Ovary (tissue), 9 donors: ENCODE results near the gene RAB31. TPM values are rescaled to one million over a fixed set of nuclear protein-coding genes. Genes with fewer than 3 reads are reported as not detected.

Experiments
- DNase-seq, 5 donors: peaks; one replicate each; pipeline ENCODE4 v3.0.0-alpha.2; 2019 to 2020
- H3K27ac ChIP-seq, 2 donors: fragments of 200-600 bp; one replicate each; pipeline versions ENCODE4 v1.5.1 to v1.8.0; 2019 to 2022
- H3K27me3 ChIP-seq: fragments of 200-600 bp; one replicate; pipeline ENCODE4 v1.8.0; 2022
- H3K36me3 ChIP-seq: fragments of 200-600 bp; sonication (generic); one replicate; pipeline ENCODE4 v1.5.1; 2019
- H3K4me1 ChIP-seq: one replicate; pipeline ENCODE4 v1.8.1; 2013; ENCODE audit warnings: mild to moderate bottlenecking, moderate library complexity; ENCODE audit not compliant: insufficient read depth
- H3K4me3 ChIP-seq: fragments of 200-600 bp; sonication (generic); one replicate; pipeline ENCODE4 v1.5.1; 2017
- H3K9me3 ChIP-seq, 2 donors: fragments of 200-600 bp in 1 of 2; sonication (generic) in 1 of 2; one replicate each; pipeline versions ENCODE4 v1.5.1 to v1.8.1; 2013 to 2019; ENCODE audit warnings: mild to moderate bottlenecking in 1 of 2, moderate library complexity in 1 of 2
- EP300 ChIP-seq: sonication (generic); formaldehyde crosslinking; IDR thresholded peaks from one replicate; pipeline ENCODE4 v1.6.1; 2017; ENCODE audit warnings: antibody characterized with exemption
- POLR2A ChIP-seq: fragments of 450-650 bp; IDR thresholded peaks from one replicate; pipeline ENCODE4 v1.6.1; 2017; ENCODE audit warnings: antibody characterized with exemption, mild to moderate bottlenecking, moderate library complexity
- WGBS, 3 donors: extraction: QIAGEN DNeasy Blood & Tissue Kit in 1 of 3; methylation state at CpG; one replicate each; pipeline versions ENCODE4 v1.1.5 to v1.1.7; 2013 to 2017; 5-methylcytosine and 5-hydroxymethylcytosine counted together
- intact Hi-C, 4 donors: fragments of 100-400 bp; cut with DNase I; formaldehyde crosslinking; loops; one replicate each; pipeline versions ENCODE4 v1.11.0 to v1.15.1; 2022 to 2023
- polyA plus RNA-seq, 2 donors: library from polyadenylated mRNA; stranded (reverse); fragments of 200-250 nt in 1 of 2; fragments of 350-450 nt in 1 of 2; fragmentation: Illumina TruSeq in 1 of 2; extraction: RNeasy Lipid Tissue Mini Kit (QIAGEN cat#74804) in 1 of 2; gene quantifications; one replicate each; pipeline ENCODE4 v1.2.3, GENCODE V29; 2013 to 2014
- total RNA-seq, 7 donors: library from RNA; depleted of rRNA in 2 of 7; stranded (reverse); fragments of >200 nt in 2 of 7; fragmentation: NEBNext Ultra II Directional in 3 of 7; extraction: Animal tissue kit (Norgen Biotek cat#: 25700) in 3 of 7; gene quantifications; one replicate each; pipeline versions ENCODE4 v1.1.0 to v1.2.4, GENCODE V29; 2016 to 2023
- TF ChIP-seq, protein P1 (sequence below), 3 donors: fragments of 450-650 bp in 2 of 3; fragments of 200-600 bp in 1 of 3; IDR thresholded peaks; one replicate each; pipeline versions ENCODE4 v1.5.1 to v1.8.0; 2016 to 2022; ENCODE audit warnings: antibody characterized with exemption in 3 of 3, mild to moderate bottlenecking in 1 of 3
- donor health status: DM: no; HTN: no; CAD: no; lungs with moderate emphysema.
- donor health status: DM: no; HTN: no; CAD: no.
- donor health status: Bipolar disorder and iron deficiency.
- donor health status: DM: yes; HTN: yes; CAD: no.
- donor health status: DM: no; HTN: no; CAD: no.
- donor health status: DM: yes; HTN: yes; CAD: no.

The RAB31 gene
- total and polyA plus RNA-seq, 9 donors, result 37.9 to 188 (median 62.8) TPM

DNA sequence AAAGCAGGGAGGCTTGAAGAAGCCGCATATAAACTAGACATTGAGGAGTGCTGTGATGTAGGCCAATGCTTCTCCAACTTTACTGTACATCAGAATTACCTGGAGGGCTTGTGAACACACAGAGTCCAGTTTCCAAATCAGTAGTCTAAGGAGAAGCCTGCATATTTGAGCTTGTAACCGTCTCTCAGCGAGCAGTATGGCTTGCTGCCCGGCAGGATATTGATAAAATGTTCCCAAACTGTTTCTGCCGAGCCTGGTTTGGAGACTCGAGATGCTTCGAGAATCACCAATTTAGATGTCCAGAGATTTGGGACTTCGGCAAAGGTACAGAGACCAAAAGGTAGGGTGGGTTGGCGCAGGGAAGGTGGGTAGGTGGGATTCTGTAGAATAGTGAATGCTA lies 11.0 kb upstream of the RAB31 start:
- H3K27me3 ChIP-seq, result no peaks in the 10 kb centered on the region
- H3K36me3 ChIP-seq, result no peaks in the 10 kb centered on the region
- H3K4me1 ChIP-seq, result peaks cover 11% of the 10 kb centered on the region
- DNase-seq, result peak; percentile 41 to 74 (median 53)
- intact Hi-C loops, result loop anchor here in 1 of 4 donors (10.0 kb wide), 1 partner anchor 258 kb away; no protein-coding TSS in a partner anchor
- TF ChIP-seq EP300 (no peak), POLR2A (no peak)
- TF ChIP-seq, protein P1, sequence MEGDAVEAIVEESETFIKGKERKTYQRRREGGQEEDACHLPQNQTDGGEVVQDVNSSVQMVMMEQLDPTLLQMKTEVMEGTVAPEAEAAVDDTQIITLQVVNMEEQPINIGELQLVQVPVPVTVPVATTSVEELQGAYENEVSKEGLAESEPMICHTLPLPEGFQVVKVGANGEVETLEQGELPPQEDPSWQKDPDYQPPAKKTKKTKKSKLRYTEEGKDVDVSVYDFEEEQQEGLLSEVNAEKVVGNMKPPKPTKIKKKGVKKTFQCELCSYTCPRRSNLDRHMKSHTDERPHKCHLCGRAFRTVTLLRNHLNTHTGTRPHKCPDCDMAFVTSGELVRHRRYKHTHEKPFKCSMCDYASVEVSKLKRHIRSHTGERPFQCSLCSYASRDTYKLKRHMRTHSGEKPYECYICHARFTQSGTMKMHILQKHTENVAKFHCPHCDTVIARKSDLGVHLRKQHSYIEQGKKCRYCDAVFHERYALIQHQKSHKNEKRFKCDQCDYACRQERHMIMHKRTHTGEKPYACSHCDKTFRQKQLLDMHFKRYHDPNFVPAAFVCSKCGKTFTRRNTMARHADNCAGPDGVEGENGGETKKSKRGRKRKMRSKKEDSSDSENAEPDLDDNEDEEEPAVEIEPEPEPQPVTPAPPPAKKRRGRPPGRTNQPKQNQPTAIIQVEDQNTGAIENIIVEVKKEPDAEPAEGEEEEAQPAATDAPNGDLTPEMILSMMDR (IDR thresholded peaks at IDR 0.05), result no peak
- H3K9me3 ChIP-seq, result no peaks in the 10 kb centered on the region
- no peak overlapping the region for H3K4me3 ChIP-seq
- WGBS, 3 donors, result 19 to 29% (median 24%) methylated on average over 9 of the region's 9 CpGs
- H3K27ac ChIP-seq, result peak overlapping the region in 1 of 2 donors; percentile 9

DNA sequence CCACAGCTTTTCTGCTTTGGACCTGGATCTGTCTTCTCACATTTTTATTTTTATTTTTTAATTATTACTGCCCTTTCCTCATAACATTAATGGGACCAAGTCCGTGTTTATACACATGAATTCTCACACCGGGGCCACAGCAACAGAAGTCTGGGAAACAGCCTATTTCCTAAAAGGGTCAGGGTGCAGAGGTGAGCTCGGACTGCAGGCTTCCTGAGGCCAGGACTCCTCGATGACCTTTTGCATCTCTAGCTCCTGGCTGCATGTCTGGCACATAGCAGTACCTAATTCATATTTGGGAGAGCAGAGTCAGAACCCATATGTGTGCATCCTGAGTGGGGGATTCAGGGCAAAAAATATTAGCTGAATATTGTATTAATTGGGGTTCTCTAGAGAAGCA lies 9.6 kb upstream of the RAB31 start:
- intact Hi-C loops, result loop anchor here in 1 of 4 donors (10.0 kb wide), 1 partner anchor 256 kb away; no protein-coding TSS in a partner anchor
- H3K27me3 ChIP-seq, result no peaks in the 10 kb centered on the region
- no peak for DNase-seq
- no peaks in the 10 kb centered on the region for H3K36me3 ChIP-seq
- no peak overlapping the region for H3K27ac ChIP-seq
- H3K4me3 ChIP-seq, result no peak overlapping the region
- no peaks in the 10 kb centered on the region for H3K9me3 ChIP-seq
- H3K4me1 ChIP-seq, result peaks cover 11% of the 10 kb centered on the region
- WGBS, 3 donors, result 94 to 95% (median 94%) methylated on average over 4 of the region's 4 CpGs
- TF ChIP-seq EP300, result no peak
- no peak for TF ChIP-seq POLR2A
- TF ChIP-seq, protein P1 (IDR thresholded peaks at IDR 0.05), result no peak

DNA sequence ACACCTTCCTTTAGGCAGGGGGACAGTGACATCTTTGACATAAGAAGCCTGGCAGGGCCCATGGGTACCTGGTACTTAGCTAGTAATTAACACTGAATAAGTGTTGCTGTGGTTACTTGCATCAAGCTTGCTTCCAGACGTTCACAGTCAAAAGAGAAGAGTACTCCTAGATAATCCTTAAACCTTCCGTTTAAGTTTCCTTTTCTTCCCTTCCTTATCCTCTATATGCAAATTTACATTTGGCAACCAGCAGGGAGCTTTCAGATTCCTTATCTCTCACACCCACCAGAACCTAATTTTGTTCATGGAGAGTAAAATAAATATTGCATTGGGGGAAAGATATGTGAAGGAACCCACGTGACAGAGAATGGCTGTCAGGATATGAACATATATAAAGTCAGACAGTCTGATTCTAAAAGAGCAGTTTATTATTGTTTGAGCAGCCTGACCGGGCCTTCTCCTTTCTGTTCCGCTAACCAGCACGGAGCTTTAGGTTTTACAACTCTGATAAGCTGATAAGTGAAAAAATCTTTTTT lies 7.8 kb upstream of the RAB31 start:
- Histone ChIP-seq H3K36me3 (no peaks in the 10 kb centered on the region), H3K4me3 (no peak overlapping the region), H3K4me1 (peaks cover 11% of the 10 kb centered on the region), H3K27ac (no peak overlapping the region), H3K27me3 (no peaks in the 10 kb centered on the region), H3K9me3 (no peaks in the 10 kb centered on the region)
- intact Hi-C loops, result loop anchor here in 2 of 4 donors (10.0 kb wide), 3 partner anchors 74 to 224 kb away; partner anchors contain the start of gene VAPA (in 1 of the 2)
- DNase-seq, result no peak
- WGBS, 3 donors, result 58 to 66% (median 61%) methylated on average over 6 of the region's 6 CpGs
- TF ChIP-seq EP300 (no peak), POLR2A (no peak)
- TF ChIP-seq, protein P1 (IDR thresholded peaks at IDR 0.05), result no peak

DNA sequence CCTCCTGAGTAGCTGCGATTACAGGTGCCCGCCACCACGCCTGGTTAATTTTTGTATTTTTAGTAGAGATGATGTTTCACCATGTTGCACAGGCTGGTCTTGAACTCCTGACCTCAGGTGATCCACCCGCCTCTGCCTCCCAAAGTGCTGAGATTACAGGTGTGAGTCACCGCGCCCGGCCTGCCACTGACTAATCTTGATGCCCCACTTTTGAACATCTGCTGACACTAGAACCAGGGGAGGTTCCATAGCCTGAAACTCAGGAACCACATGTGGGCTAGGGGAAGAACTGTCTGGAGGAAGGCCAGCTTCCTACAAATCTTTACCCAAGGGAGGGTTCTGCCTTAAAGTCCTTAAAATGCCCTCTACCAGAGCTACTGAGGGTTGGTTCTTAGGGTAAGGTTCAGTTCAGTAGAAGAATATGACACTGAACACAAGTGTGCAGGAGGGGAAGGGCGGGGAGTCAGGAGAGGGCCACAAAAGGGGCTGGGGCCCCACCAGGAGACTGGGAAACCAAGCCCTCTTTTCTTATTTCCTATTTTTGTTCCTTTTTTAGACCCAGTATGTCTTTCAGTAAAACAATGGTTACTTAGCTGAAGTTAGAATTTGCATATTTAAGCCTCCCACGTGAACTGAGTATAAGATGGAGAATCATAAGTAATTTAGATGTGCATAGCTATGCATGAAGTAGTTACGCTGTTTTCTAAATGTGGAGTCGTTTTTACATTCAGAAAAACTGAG lies 6.3 kb upstream of the RAB31 start:
- no peak for DNase-seq
- intact Hi-C loops, result loop anchor here in 2 of 4 donors (10.0 kb wide), 3 partner anchors 73 to 223 kb away; partner anchors contain the start of gene VAPA (in 1 of the 2)

More for the DNA sequence above, 6.3 kb upstream of the RAB31 start:
- WGBS, 3 donors, result 88 to 91% (median 91%) methylated on average over 11 of the region's 11 CpGs
- H3K27me3 ChIP-seq, result no peaks in the 10 kb centered on the region
- H3K9me3 ChIP-seq, result no peaks in the 10 kb centered on the region
- peaks cover under 1% of the 10 kb centered on the region for H3K4me1 ChIP-seq
- no peaks in the 10 kb centered on the region for H3K36me3 ChIP-seq
- no peak overlapping the region for H3K27ac ChIP-seq
- TF ChIP-seq EP300, result no peak
- no peak overlapping the region for H3K4me3 ChIP-seq
